Upper lobe of left lung (tissue), 4 donors: ENCODE data around the gene ANKRD24.

Experiments
- POLR2A ChIP-seq, 4 donors: fragments of 450-650 bp; IDR thresholded peaks; one replicate each; pipeline ENCODE4 v1.5.1; 2016 to 2017; ENCODE audit warnings: antibody characterized with exemption in 4 of 4, mild to moderate bottlenecking in 2 of 4
- TF ChIP-seq, protein P1 (sequence below), 6 experiments: fragments of 450-650 bp in 4 of 6; fragments of 200-600 bp in 2 of 6; sonication (generic) in 2 of 6; IDR thresholded peaks; one replicate each; pipeline ENCODE4 v1.5.1; 2016 to 2019; ENCODE audit warnings: antibody characterized with exemption in 6 of 6

DNA sequence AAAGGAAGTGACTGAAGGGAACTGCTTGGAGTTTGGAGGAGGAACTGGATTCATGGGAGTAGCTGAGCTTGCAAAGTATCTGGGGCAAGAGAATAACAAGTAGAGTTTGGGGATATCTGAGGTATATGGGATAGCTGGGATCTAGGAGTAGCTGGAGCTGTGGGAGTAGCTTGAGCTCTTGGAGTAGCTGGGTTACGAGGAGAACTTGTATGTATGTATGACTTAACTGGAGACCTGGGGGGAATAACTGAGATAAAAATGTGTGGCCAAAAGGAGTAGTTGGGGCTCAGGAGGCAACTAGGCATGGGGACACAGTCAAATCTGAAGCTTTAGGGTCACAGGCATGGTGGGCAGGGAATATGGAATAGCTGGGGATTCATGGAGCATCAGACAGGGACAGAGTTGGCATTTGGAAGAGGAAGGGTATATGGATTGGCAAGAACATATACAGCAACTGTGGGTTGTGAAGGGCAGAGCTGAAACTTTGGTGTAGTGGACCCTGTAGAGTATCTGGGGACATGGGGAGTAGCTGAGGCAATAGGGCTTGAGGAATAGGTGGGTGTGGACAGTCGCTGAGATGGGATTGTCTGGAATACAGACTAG is 18.6 kb downstream of the ANKRD24 start:
- TF ChIP-seq POLR2A (IDR thresholded peaks at IDR 0.05), result no peak
- TF ChIP-seq, protein P1, sequence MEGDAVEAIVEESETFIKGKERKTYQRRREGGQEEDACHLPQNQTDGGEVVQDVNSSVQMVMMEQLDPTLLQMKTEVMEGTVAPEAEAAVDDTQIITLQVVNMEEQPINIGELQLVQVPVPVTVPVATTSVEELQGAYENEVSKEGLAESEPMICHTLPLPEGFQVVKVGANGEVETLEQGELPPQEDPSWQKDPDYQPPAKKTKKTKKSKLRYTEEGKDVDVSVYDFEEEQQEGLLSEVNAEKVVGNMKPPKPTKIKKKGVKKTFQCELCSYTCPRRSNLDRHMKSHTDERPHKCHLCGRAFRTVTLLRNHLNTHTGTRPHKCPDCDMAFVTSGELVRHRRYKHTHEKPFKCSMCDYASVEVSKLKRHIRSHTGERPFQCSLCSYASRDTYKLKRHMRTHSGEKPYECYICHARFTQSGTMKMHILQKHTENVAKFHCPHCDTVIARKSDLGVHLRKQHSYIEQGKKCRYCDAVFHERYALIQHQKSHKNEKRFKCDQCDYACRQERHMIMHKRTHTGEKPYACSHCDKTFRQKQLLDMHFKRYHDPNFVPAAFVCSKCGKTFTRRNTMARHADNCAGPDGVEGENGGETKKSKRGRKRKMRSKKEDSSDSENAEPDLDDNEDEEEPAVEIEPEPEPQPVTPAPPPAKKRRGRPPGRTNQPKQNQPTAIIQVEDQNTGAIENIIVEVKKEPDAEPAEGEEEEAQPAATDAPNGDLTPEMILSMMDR (IDR thresholded peaks at IDR 0.05), result no peak
